Heart left ventricle (tissue), 13 donors: ENCODE measurements around the gene DOCK1.

Source experiments
- POLR2A ChIP-seq, 2 donors: fragments of 450-650 bp; IDR thresholded peaks; one replicate each; pipeline ENCODE4 v1.6.1; 2017; ENCODE audit warnings: antibody characterized with exemption in 2 of 2, mild to moderate bottlenecking in 2 of 2, moderate library complexity in 2 of 2
- TF ChIP-seq, protein P1 (sequence below), 12 donors: fragments of 200-600 bp; sonication (generic) in 4 of 12; IDR thresholded peaks; one replicate each; pipeline versions ENCODE4 v1.5.0 to v1.8.0; 2018 to 2022; ENCODE audit warnings: antibody characterized with exemption in 12 of 12, mild to moderate bottlenecking in 5 of 12
- donor health status: ischemic (EF 13 %, LVEDD 7.1; RV severe dilation, severe dysfunction).
- donor health status: DM: no; HTN: yes; CAD: no.
- donor health status: DM: no; HTN: no; CAD: no.
- donor health status: ischemic (EF 25% LVEDD 6.9; RV normal size, moderate dysfunction).
- donor health status: ischemic (EF 25% LVEDD 5.7; RV mildly dilated, moderate dysfunction).
- donor health status: ischemic (EF 35%, LVEDD 5.7; RV mildly dilated, moderate dysfunction).
- donor health status: nonischemic (EF 11% LVEDD 7.7; RV severe dilation, severe dysfunction).
- donor health status: DM: yes; HTN: yes; CAD: no.
- donor health status: PGD.
- donor health status: ischemic (EF 29% LVEDD 5.4; RV normal size, mild dysfunction).
- donor health status: nonischemic (EF 23%, LVEDD 6.1; RV moderate dilation, normal function).

DNA sequence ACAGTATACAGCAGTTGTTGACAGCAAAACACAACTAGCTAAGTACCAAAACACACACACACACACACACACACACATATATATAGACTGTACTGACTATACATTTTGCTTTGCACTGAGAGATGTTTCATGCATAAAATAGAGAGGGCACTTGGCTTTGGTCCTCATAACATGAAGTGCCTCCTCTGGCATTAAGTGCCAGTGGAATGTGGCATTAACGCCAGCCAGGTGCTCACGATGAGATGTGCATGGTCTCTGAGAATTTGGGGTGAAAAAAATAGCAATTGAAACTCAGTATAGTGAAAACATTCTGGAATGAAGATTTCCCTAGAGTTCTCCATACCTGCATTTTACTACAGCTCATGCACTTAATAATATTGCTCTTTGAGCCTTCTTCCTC, 361.2 kb downstream of the DOCK1 start:
- TF ChIP-seq, protein P1, sequence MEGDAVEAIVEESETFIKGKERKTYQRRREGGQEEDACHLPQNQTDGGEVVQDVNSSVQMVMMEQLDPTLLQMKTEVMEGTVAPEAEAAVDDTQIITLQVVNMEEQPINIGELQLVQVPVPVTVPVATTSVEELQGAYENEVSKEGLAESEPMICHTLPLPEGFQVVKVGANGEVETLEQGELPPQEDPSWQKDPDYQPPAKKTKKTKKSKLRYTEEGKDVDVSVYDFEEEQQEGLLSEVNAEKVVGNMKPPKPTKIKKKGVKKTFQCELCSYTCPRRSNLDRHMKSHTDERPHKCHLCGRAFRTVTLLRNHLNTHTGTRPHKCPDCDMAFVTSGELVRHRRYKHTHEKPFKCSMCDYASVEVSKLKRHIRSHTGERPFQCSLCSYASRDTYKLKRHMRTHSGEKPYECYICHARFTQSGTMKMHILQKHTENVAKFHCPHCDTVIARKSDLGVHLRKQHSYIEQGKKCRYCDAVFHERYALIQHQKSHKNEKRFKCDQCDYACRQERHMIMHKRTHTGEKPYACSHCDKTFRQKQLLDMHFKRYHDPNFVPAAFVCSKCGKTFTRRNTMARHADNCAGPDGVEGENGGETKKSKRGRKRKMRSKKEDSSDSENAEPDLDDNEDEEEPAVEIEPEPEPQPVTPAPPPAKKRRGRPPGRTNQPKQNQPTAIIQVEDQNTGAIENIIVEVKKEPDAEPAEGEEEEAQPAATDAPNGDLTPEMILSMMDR (IDR thresholded peaks at IDR 0.05) = no peak
- TF ChIP-seq POLR2A (IDR thresholded peaks at IDR 0.05) = no peak
